Mucosa of rectum (tissue), 2 donors: Measurements from ENCODE around the gene SORCS2.

Experiments used
- H3K27ac ChIP-seq, 2 donors: one replicate each; pipeline ENCODE4 v1.7.0; 2013; ENCODE audit warnings: inconsistent platforms in 2 of 2, low read depth in 2 of 2, low read length in 2 of 2
- H3K27me3 ChIP-seq, 2 donors: one replicate each; pipeline ENCODE4 v1.7.0; 2013; ENCODE audit warnings: low read length in 2 of 2; ENCODE audit not compliant: control insufficient read depth in 2 of 2, insufficient read depth in 2 of 2
- H3K36me3 ChIP-seq, 2 donors: one replicate each; pipeline ENCODE4 v1.7.0; 2013; ENCODE audit warnings: low read length in 2 of 2; ENCODE audit not compliant: control insufficient read depth in 2 of 2, insufficient read depth in 2 of 2
- H3K4me1 ChIP-seq, 2 donors: one replicate each; pipeline ENCODE4 v1.7.0; 2013; ENCODE audit warnings: low read length in 2 of 2, mild to moderate bottlenecking in 1 of 2; ENCODE audit not compliant: control insufficient read depth in 2 of 2, insufficient read depth in 2 of 2
- H3K4me3 ChIP-seq, 2 donors: one replicate each; pipeline ENCODE4 v1.7.0; 2013; ENCODE audit warnings: low read length in 2 of 2
- H3K9ac ChIP-seq, 2 donors: one replicate each; pipeline ENCODE4 v1.7.0; 2013; ENCODE audit warnings: low read length in 2 of 2, low read depth in 1 of 2, mild to moderate bottlenecking in 1 of 2
- H3K9me3 ChIP-seq, 2 donors: one replicate each; pipeline ENCODE4 v1.7.0; 2013; ENCODE audit warnings: low read length in 2 of 2; ENCODE audit not compliant: control insufficient read depth in 2 of 2
- donor health status: healthy.
- donor health status: Normal muscosa, but diverticular disease.

SORCS2 gene

GRCh38 chr4:7538518-7538917, 346.2 kb downstream of the SORCS2 start:
- no peak overlapping the region for H3K4me3 ChIP-seq
- H3K9ac ChIP-seq, result no peak overlapping the region
- no peaks in the 10 kb centered on the region for H3K36me3 ChIP-seq
- no peak overlapping the region for H3K27ac ChIP-seq
- no peaks in the 10 kb centered on the region for H3K9me3 ChIP-seq
- no peaks in the 10 kb centered on the region for H3K4me1 ChIP-seq
- no peaks in the 10 kb centered on the region for H3K27me3 ChIP-seq

- H3K4me3 ChIP-seq, result no peak overlapping the region
- no peaks in the 10 kb centered on the region for H3K36me3 ChIP-seq
- H3K27me3 ChIP-seq, result no peaks in the 10 kb centered on the region
- no peaks in the 10 kb centered on the region for H3K4me1 ChIP-seq
- H3K9me3 ChIP-seq, result no peaks in the 10 kb centered on the region
- H3K27ac ChIP-seq, result no peak overlapping the region
- no peak overlapping the region for H3K9ac ChIP-seq
Observed at GRCh38 chr4:7539186-7539585, 346.8 kb downstream of the SORCS2 start.

- Histone ChIP-seq H3K9me3 (no peaks in the 10 kb centered on the region), H3K27ac (no peak overlapping the region), H3K9ac (no peak overlapping the region), H3K36me3 (no peaks in the 10 kb centered on the region), H3K4me3 (no peak overlapping the region), H3K27me3 (no peaks in the 10 kb centered on the region), H3K4me1 (no peaks in the 10 kb centered on the region)
Observed at GRCh38 chr4:7539659-7540058, 347.3 kb downstream of the SORCS2 start.

- Histone ChIP-seq H3K9ac (no peak overlapping the region), H3K4me3 (no peak overlapping the region), H3K27ac (no peak overlapping the region), H3K27me3 (no peaks in the 10 kb centered on the region), H3K36me3 (no peaks in the 10 kb centered on the region), H3K9me3 (no peaks in the 10 kb centered on the region), H3K4me1 (no peaks in the 10 kb centered on the region)
Observed at GRCh38 chr4:7540206-7540605, 347.9 kb downstream of the SORCS2 start.

GRCh38 chr4:7540654-7541413, 348.5 kb downstream of the SORCS2 start:
- Histone ChIP-seq H3K9ac (no peak overlapping the region), H3K27me3 (no peaks in the 10 kb centered on the region), H3K27ac (no peak overlapping the region), H3K36me3 (no peaks in the 10 kb centered on the region), H3K9me3 (no peaks in the 10 kb centered on the region), H3K4me1 (no peaks in the 10 kb centered on the region), H3K4me3 (no peak overlapping the region)

- Histone ChIP-seq H3K27ac (no peak overlapping the region), H3K9me3 (no peaks in the 10 kb centered on the region), H3K9ac (no peak overlapping the region), H3K36me3 (no peaks in the 10 kb centered on the region), H3K27me3 (no peaks in the 10 kb centered on the region), H3K4me3 (no peak overlapping the region), H3K4me1 (no peaks in the 10 kb centered on the region)
Observed at GRCh38 chr4:7541414-7541810, 349.1 kb downstream of the SORCS2 start.

- H3K36me3 ChIP-seq, result no peaks in the 10 kb centered on the region
- no peaks in the 10 kb centered on the region for H3K4me1 ChIP-seq
- H3K4me3 ChIP-seq, result no peak overlapping the region
- H3K27ac ChIP-seq, result no peak overlapping the region
- H3K9ac ChIP-seq, result no peak overlapping the region
- no peaks in the 10 kb centered on the region for H3K27me3 ChIP-seq
- H3K9me3 ChIP-seq, result no peaks in the 10 kb centered on the region
Observed at GRCh38 chr4:7542781-7543180, 350.4 kb downstream of the SORCS2 start.

- H3K9ac ChIP-seq, result no peak overlapping the region
- H3K27me3 ChIP-seq, result no peaks in the 10 kb centered on the region
- H3K4me3 ChIP-seq, result no peak overlapping the region
- H3K27ac ChIP-seq, result no peak overlapping the region
- no peaks in the 10 kb centered on the region for H3K4me1 ChIP-seq
- no peaks in the 10 kb centered on the region for H3K9me3 ChIP-seq
- H3K36me3 ChIP-seq, result no peaks in the 10 kb centered on the region
Observed at GRCh38 chr4:7546152-7546808, 353.9 kb downstream of the SORCS2 start.

GRCh38 chr4:7546809-7547367, 354.6 kb downstream of the SORCS2 start:
- H3K27me3 ChIP-seq, result no peaks in the 10 kb centered on the region
- H3K4me1 ChIP-seq, result no peaks in the 10 kb centered on the region
- H3K36me3 ChIP-seq, result no peaks in the 10 kb centered on the region
- no peak overlapping the region for H3K27ac ChIP-seq
- H3K9me3 ChIP-seq, result no peaks in the 10 kb centered on the region
- H3K4me3 ChIP-seq, result no peak overlapping the region
- H3K9ac ChIP-seq, result no peak overlapping the region

- Histone ChIP-seq H3K4me3 (no peak overlapping the region), H3K9me3 (no peaks in the 10 kb centered on the region), H3K36me3 (no peaks in the 10 kb centered on the region), H3K4me1 (no peaks in the 10 kb centered on the region), H3K27me3 (no peaks in the 10 kb centered on the region), H3K9ac (no peak overlapping the region), H3K27ac (no peak overlapping the region)
Observed at GRCh38 chr4:7547368-7548040, 355.2 kb downstream of the SORCS2 start.
